HG03469 (cell line): ENCODE results near the gene HPSE2.
A peak's percentile ranks its signal among the peaks of the same experiment; 100 is the strongest.

Experiments used
- ATAC-seq: cut with Tn5 transposase; IDR thresholded peaks from one replicate; pipeline ENCODE4 v1.9.1; 2021; ENCODE audit warnings: mild to moderate bottlenecking, moderate library complexity, moderate number of reproducible peaks; ENCODE audit not compliant: unreplicated experiment

The HPSE2 gene

GRCh38 chr10:98696516-98696915 is 539.1 kb downstream of the HPSE2 start:
- no peak for ATAC-seq

GRCh38 chr10:98694883-98695282 is 540.8 kb downstream of the HPSE2 start:
- no peak for ATAC-seq

GRCh38 chr10:98694014-98694413 is 541.6 kb downstream of the HPSE2 start:
- no peak for ATAC-seq

- ATAC-seq: no peak
These were observed 548.0 kb downstream of the HPSE2 start for GRCh38 chr10:98687685-98688084.

GRCh38 chr10:98684019-98684899 is 551.4 kb downstream of the HPSE2 start:
- no peak for ATAC-seq

DNA sequence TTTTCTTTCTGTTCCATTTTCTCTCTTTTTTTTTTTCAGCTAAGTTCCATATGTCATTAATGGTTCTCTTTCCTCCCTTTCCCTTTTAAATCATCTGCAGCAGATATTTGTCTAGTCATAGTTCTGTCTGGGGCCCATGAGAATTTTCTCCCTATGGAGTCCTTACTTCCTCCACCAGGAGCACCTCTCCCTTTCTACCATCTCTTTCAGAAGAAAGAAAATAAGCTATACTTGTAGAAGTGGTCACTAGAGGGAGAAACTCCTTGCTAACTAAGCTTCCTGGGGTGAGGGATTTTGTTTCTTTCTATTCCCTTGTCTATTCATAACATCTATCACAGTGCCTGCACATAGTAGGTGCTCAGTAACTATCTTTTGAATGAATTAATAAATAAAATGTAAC is 558.8 kb downstream of the HPSE2 start:
- no peak for ATAC-seq

- ATAC-seq: no peak
These were observed 559.8 kb downstream of the HPSE2 start for GRCh38 chr10:98675902-98676301.

GRCh38 chr10:98673171-98673782 is 562.4 kb downstream of the HPSE2 start:
- ATAC-seq: no peak

- no peak for ATAC-seq
These were observed 568.6 kb downstream of the HPSE2 start for GRCh38 chr10:98667081-98667480.

- no peak for ATAC-seq
These were observed 569.4 kb downstream of the HPSE2 start for GRCh38 chr10:98666276-98666675.

DNA sequence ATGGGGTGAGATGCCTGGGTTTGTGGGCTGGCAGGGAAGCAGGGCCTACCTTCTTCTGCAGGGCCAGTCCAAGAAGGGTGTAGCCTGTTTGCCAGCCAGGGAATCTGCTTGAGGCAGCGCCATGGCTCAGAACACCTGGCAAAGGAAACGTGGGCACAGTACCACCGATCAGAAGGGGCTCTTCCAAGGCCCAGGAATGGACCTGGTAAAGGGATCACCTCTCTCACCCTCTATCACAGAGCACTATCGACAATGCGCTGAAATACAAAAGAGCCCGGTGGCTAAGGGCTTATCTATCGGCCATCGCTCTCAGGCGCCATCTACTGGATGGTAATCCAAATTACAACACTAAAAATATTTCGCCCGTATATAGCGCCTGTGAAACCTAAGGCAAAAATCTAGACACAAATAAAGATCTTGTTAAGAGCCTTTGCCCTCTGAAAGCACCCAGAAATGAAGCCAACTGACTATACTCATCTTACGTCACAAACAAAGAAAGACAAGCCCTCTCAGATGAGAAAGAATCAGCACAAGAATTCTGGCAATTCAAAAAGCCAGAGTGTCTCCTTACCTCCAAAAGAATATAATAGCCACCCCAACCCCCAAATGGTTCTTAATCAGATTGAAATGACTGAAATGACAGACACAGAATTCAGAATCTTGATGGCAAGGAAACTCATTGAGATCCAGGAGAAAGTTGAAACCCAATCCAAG is 571.2 kb downstream of the HPSE2 start:
- no peak for ATAC-seq

DNA sequence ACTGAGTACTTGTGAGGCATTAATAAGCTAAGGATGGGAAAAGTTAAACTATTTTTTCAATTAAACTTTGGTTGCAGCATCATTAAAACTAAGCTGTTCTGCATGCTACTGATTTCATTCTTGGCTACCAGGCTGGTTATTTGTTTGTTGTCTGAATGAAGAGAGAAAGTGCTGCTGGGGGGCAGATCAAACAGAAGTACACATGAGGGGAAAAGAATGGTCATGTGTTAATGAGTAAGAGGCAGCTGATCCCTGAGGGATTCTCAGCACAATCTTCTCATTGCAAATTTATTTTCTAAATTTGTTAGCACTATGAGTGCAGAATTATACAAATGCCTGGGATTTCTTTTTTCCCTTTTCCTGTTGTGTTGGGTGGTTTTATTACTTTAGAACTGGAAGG is 575.7 kb downstream of the HPSE2 start:
- no peak for ATAC-seq

GRCh38 chr10:98655492-98655891 is 580.2 kb downstream of the HPSE2 start:
- ATAC-seq: no peak

DNA sequence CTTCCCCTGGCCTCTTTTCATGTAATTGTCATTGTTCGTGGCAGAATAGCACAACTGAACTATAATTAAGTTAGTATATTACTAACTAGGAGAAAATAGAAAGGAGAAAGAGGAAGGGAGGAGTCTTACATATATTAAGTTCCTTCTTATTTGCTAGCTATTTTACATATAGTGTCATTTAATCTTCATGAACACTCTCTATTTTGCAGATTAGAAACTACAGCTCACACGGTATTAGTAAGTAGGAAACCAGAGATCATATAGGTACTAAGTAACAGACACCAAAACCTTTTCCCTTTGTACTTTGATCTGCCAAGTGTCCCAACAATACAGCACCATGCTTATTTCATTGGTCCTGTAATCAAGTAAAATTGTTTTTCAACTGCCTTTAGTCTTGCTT is 586.5 kb downstream of the HPSE2 start:
- peak; percentile 39 for ATAC-seq

DNA sequence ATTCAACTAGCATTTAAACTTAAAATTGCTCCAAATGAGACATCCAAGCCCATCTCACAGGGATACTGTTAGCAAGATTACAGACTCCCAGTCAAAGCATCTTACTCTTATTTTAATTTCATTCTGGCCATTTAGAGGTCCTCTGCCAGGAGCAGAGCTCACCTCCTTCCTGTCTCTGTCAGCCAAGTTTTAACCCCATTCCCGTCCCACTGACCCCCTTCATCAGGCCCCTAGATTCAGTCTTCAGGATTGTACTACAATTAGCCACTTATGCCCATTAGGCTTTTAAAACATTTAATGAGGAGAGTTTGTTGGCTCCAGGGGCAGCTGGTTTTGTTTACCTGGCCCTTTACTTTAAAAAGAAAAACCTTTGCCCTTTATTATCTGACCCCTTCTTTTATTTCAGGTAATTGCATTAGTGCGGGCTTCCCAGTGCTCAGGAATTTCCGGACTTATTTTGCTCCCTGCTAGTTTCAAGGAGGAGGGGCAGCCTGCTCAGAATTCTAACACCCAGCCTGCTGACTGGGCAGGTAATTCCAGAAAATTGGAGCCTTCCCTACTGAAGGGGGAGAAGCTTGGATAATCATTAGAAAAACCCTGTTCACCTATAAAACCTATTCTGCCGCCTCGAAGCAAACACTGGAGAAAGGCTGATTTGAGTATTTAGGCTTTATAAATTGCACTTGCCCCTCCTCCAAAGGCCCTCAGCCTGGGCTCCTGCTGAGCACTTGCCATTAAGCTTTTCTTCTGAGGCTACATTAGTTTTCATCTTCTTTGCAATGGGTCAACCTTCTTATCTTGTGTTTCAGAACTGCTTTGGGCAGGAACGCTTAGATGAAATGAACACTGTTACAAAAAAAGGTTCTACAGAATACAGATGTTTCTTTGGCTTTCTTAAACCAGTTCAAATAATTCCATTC is 588.4 kb downstream of the HPSE2 start:
- ATAC-seq: no peak

DNA sequence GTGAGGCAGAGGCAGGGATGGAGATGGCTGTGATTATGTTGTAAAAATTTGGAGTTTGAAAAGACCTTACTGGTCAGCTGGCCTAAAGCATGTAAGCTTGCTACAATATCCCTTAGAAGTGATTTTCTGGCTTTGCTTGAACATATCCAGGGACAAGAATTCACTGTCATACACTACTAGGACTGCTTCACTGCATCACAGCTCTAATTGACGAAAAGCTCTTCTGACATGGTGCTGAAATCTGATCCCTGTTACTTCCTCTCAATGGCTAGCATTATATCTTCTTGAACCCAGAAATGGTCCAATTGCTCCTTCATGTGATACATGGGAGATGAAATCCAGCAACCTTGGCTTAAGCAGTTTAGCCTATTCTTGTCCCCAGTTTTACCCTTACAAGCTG is 591.2 kb downstream of the HPSE2 start:
- no peak for ATAC-seq

DNA sequence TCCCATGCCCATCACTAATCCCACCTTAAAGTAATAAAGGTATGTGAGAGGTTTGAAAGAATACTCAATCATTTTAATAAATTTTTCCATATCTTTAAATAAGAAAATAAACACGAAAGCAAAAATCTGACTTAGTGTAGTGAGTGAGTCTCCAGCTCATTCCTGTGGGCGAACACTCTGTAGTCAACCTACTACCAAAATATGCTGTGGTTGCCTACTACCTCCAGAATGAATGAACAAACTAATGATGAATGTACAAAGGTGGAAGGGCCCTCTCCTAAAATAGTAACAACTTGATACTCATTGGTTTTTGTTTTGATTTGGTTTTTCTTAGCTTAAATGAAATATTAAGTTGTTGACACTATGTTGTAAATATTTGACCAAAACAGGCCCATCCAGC is 593.4 kb downstream of the HPSE2 start:
- ATAC-seq: no peak

DNA sequence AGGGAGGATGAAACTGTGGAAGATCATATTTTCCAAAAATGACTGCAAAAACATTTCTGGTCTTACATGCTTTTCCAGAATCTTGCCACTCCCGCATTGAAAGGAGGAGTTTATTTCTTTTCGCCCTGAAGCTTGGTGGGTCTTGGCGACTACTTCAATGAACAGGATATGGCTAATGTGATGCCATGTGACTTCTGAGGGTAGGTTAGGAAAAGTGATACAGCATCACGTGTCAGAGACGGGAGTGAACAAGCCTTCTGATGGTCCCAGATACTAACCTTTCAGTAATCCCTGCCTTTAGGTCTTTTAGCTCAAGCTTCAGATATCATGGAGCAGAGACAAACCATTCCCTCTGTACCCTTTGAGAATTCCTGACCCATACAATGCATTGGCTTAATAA is 596.7 kb downstream of the HPSE2 start:
- no peak for ATAC-seq

- ATAC-seq: no peak
These were observed 598.7 kb downstream of the HPSE2 start for GRCh38 chr10:98636921-98637329.

GRCh38 chr10:98632456-98633150 is 603.0 kb downstream of the HPSE2 start:
- no peak for ATAC-seq
